Left cardiac atrium (tissue), 4 donors: ENCODE measurements around the gene ZNF793. TPM values are rescaled to one million over a fixed set of nuclear protein-coding genes. Genes with fewer than 3 reads are reported as not detected.

ENCODE experiments used
- ATAC-seq, 2 donors: fragments of 200-7000 bp; cut with Tn5 transposase; one replicate each; pipeline ENCODE4 v1.9.1; 2020; ENCODE audit warnings: mild to moderate bottlenecking in 2 of 2, moderate library complexity in 2 of 2
- DNase-seq: peaks from one replicate; pipeline ENCODE4 v3.0.0-alpha.2; 2020
- intact Hi-C, 2 donors: fragments of 100-400 bp; cut with DNase I; formaldehyde crosslinking; loops; one replicate each; pipeline versions ENCODE4 v1.14.1 to v1.15.1; 2022 to 2023
- total RNA-seq, 2 donors: library from RNA; stranded (reverse); fragmentation: NEBNext Ultra II Directional; extraction: Animal tissue kit (Norgen Biotek cat#: 25700); gene quantifications; one replicate each; pipeline ENCODE4 v1.2.1, GENCODE V29; 2021
- donor health status: DM: no; HTN: yes; CAD: no.
- donor health status: DM: no; HTN: yes; CAD: no; lungs with severe emphysema.
- donor health status: DM: yes; HTN: yes; CAD: no.
- donor health status: Dilated cardiomyopathy.

The ZNF793 gene
- total RNA-seq, 2 donors from 2014 or later, result 5.1 to 6.3 TPM

GRCh38 chr19:37563518-37563917 is 56.8 kb downstream of the ZNF793 start:
- ATAC-seq (no peak), DNase-seq (no peak)
- intact Hi-C loops, result no loop called here

DNA sequence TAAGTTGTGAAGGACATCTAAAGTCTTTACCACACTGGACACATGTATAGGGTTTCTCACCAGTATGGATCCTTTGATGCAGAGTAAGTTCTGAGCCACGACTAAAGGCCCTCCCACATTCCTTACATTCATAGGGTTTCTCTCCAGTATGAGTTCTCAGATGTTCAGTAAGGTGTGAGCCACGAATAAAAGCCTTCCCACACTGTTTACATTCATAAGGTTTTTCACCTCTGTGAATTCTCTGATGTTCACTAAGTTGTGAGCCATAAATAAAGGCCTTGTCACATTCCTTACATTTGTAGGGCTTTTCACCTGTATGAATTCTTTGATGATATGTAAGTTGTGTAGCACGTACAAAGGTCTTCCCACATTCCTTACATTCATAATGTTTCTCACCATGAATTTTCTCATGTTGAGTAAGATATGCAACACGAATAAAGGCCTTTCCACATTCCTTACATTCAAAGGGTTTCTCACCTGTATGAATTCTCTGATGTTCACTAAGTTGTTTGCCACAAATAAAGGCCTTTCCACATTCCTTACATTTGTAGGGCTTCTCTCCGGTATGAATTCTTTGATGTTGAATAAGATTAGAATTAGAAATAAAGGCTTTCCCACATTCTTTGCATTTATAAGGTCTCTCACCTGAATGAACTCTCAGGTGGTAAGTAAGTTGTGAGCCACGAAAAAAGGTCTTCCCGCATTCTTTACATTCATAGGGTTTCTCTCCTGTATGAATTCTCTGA is 58.1 kb downstream of the ZNF793 start:
- intact Hi-C loops, result no loop called here

GRCh38 chr19:37565370-37565669 is 58.6 kb downstream of the ZNF793 start:
- intact Hi-C loops, result no loop called here
- ATAC-seq (no peak), DNase-seq (no peak)

More for the DNA sequence above, 58.1 kb downstream of the ZNF793 start:
- no peak for ATAC-seq
- no peak for DNase-seq

- intact Hi-C loops, result no loop called here
- DNase-seq (no peak), ATAC-seq (no peak)
These were observed 65.5 kb downstream of the ZNF793 start for GRCh38 chr19:37572203-37572602.

GRCh38 chr19:37583340-37583739 is 76.6 kb downstream of the ZNF793 start:
- no peak for ATAC-seq
- intact Hi-C loops, result no loop called here
- no peak for DNase-seq

Other genes starting within 250 kb of the ZNF793 start
- 1 to 10 TPM; 6.1 to 7.1 TPM for gene ZNF527, start 135.8 kb upstream of the ZNF793 start, total RNA-seq
- gene ZNF569, start 39.5 kb upstream of the ZNF793 start, total RNA-seq, result 1 to 10 TPM; 6.1 to 6.8 TPM
- gene ZNF570, start 37.6 kb upstream of the ZNF793 start, total RNA-seq, result 1 to 10 TPM; 6.3 to 6.5 TPM
- gene ZNF571, start 87.9 kb downstream of the ZNF793 start, total RNA-seq, result 1 to 10 TPM; 3.4 to 4.5 TPM
- 1 to 10 TPM; 5.3 to 7.4 TPM for gene ZNF540, start 87.9 kb downstream of the ZNF793 start, total RNA-seq
- 1 to 10 TPM; 5.8 to 7.3 TPM for gene ZFP30, start 148.5 kb downstream of the ZNF793 start, total RNA-seq
- 1 to 10 TPM; 5.5 to 8.0 TPM for gene ZNF607, start 212.8 kb downstream of the ZNF793 start, total RNA-seq